Body of pancreas (tissue), 4 donors: Measurements from ENCODE around the gene PTGER3. TPM values are rescaled to one million over a fixed set of nuclear protein-coding genes. Genes with fewer than 3 reads are reported as not detected.
A peak's percentile ranks its signal among the peaks of the same experiment; 100 is the strongest.
"Not testable (repeated sequence)": the region's sequence is repeated elsewhere in the genome, so short reads cannot be mapped to it uniquely, and the experiment has no call there.

Experiments
- ATAC-seq: fragments of 150-250 bp; one replicate; pipeline ENCODE4 v1.9.1; 2016
- DNase-seq, 4 donors: peaks; one replicate each; pipeline ENCODE4 v3.0.0-alpha.2; 2019
- H3K27ac ChIP-seq, 4 donors: fragments of 200-600 bp; sonication (generic); 1 replicate in 3 of 4; 2 replicates in 1 of 4; pipeline versions ENCODE4 v1.5.1 to v1.6.1; 2016 to 2019; ENCODE audit warnings: mild to moderate bottlenecking in 1 of 4, mixed read lengths in 1 of 4, moderate library complexity in 1 of 4
- H3K27me3 ChIP-seq, 2 donors: fragments of 200-600 bp; sonication (generic); one replicate each; pipeline ENCODE4 v1.6.0; 2016; ENCODE audit warnings: mild to moderate bottlenecking in 1 of 2
- H3K36me3 ChIP-seq, 2 donors: fragments of 200-600 bp; sonication (generic); replicated peaks in 1 of 2; 2 replicates each; pipeline ENCODE4 v1.5.1; 2016; ENCODE audit warnings: low read depth in 2 of 2; ENCODE audit not compliant: insufficient read depth in 1 of 2
- H3K4me1 ChIP-seq: fragments of 200-600 bp; sonication (generic); one replicate; pipeline ENCODE4 v1.6.0; 2016
- H3K4me3 ChIP-seq, 2 donors: fragments of 200-600 bp; sonication (generic); 1 replicate in 1 of 2; 2 replicates in 1 of 2; pipeline ENCODE4 v1.5.1; 2016 to 2019
- H3K9me3 ChIP-seq, 3 donors: fragments of 200-600 bp; sonication (generic); 1 replicate in 2 of 3; 2 replicates in 1 of 3; pipeline ENCODE4 v1.5.1; 2016
- CTCF ChIP-seq, 7 experiments: fragments of 450-650 bp in 4 of 7; fragments of 200-600 bp in 3 of 7; sonication (generic) in 3 of 7; IDR thresholded peaks; one replicate each; pipeline ENCODE4 v1.5.1; 2016 to 2019; ENCODE audit warnings: antibody characterized with exemption in 7 of 7
- POLR2A ChIP-seq, 3 donors: fragments of 450-650 bp; IDR thresholded peaks; one replicate each; pipeline ENCODE4 v1.6.1; 2016; ENCODE audit warnings: antibody characterized with exemption in 3 of 3, mild to moderate bottlenecking in 2 of 3
- WGBS, 2 donors: methylation state at CpG; one replicate each; pipeline ENCODE4 v1.1.5; 2017; 5-methylcytosine and 5-hydroxymethylcytosine counted together
- intact Hi-C: fragments of 100-400 bp; cut with DNase I; formaldehyde crosslinking; loops from one replicate; pipeline ENCODE4 v1.15.1; 2023
- total RNA-seq, 2 donors: library from RNA; depleted of rRNA; stranded (reverse); fragments of >200 nt; gene quantifications; one replicate each; pipeline ENCODE4 v1.1.0, GENCODE V29; 2016

The PTGER3 gene
- total RNA-seq, 2 donors from 2014 or later = 15.0 to 65.3 TPM

DNA sequence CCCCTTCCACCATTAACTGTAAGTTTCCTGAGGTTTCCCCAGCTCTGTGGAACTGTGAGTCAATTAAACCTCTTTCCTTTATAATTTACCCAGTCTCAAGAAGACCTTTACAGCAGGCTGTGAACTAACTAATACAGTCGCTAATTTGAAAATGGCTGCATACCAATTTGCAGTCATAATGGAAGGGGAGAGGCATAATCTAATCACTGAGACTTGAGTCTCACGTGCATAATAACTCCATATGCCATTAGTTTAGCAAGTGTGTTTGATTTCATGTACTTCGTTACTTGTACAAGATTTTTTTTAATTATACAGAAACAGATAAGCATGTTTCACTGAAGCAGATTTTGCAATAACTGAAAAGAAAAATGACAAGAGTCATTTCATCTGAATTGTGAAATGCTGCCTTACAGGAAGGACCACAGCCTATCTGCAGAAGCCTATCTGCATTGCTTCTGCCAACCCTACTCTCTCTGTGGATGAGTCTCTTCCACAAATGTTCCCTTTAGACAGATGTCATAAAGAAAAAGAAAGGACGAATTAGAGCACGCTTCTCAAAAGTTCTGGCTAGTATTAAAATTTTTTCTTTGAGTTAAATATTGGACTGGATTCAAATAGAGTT, 99.1 kb downstream of the PTGER3 start:
- no peak for TF ChIP-seq CTCF (IDR thresholded peaks at IDR 0.05)
- no peak for TF ChIP-seq POLR2A (IDR thresholded peaks at IDR 0.05)
- Histone ChIP-seq H3K27me3 (no peaks in the 10 kb centered on the region), H3K36me3 (no peaks in the 10 kb centered on the region), H3K4me3 (no peak overlapping the region), H3K4me1 (no peaks in the 10 kb centered on the region), H3K9me3 (no peaks in the 10 kb centered on the region), H3K27ac (no peak overlapping the region)
- 80 to 84% methylated on average over 5 of the region's 5 CpGs for WGBS, 2 donors
- ATAC-seq = no peak
- intact Hi-C loops = no loop called here
- DNase-seq = no peak

- H3K9me3 ChIP-seq = no peaks in the 10 kb centered on the region
- no peaks in the 10 kb centered on the region for H3K27me3 ChIP-seq
- TF ChIP-seq CTCF (IDR thresholded peaks at IDR 0.05) (no peak), POLR2A (IDR thresholded peaks at IDR 0.05) (no peak)
- ATAC-seq = no peak
- H3K27ac ChIP-seq = no peak overlapping the region
- no peak overlapping the region for H3K4me3 ChIP-seq
- no peak for DNase-seq
- H3K36me3 ChIP-seq = no peaks in the 10 kb centered on the region
- H3K4me1 ChIP-seq = no peaks in the 10 kb centered on the region
- intact Hi-C loops = no loop called here
- 86% methylated on average over 2 of the region's 2 CpGs for WGBS, 2 donors
Measured at GRCh38 chr1:70947835-70948234, 99.8 kb downstream of the PTGER3 start.

GRCh38 chr1:70945676-70946075, 101.9 kb downstream of the PTGER3 start:
- no peak for ATAC-seq
- intact Hi-C loops = no loop called here
- 90 to 93% methylated on average over 2 of the region's 2 CpGs for WGBS, 2 donors

GRCh38 chr1:70945251-70945650, 102.4 kb downstream of the PTGER3 start:
- TF ChIP-seq POLR2A (IDR thresholded peaks at IDR 0.05) = no peak
- TF ChIP-seq CTCF (IDR thresholded peaks at IDR 0.05) = no peak
- Histone ChIP-seq H3K27me3 (no peaks in the 10 kb centered on the region), H3K36me3 (no peaks in the 10 kb centered on the region), H3K4me3 (no peak overlapping the region), H3K4me1 (no peaks in the 10 kb centered on the region), H3K9me3 (no peaks in the 10 kb centered on the region), H3K27ac (no peak overlapping the region)
- DNase-seq = peak in 2 of 4 donors; percentile 35 to 50
- WGBS, 2 donors = 41 to 50% methylated on average over 3 of the region's 3 CpGs
- intact Hi-C loops = no loop called here
- no peak for ATAC-seq

More at GRCh38 chr1:70945676-70946075, 101.9 kb downstream of the PTGER3 start:
- Histone ChIP-seq H3K36me3 (no peaks in the 10 kb centered on the region), H3K4me3 (no peak overlapping the region), H3K27ac (no peak overlapping the region), H3K4me1 (no peaks in the 10 kb centered on the region), H3K27me3 (no peaks in the 10 kb centered on the region), H3K9me3 (no peaks in the 10 kb centered on the region)
- TF ChIP-seq CTCF (IDR thresholded peaks at IDR 0.05) (no peak), POLR2A (IDR thresholded peaks at IDR 0.05) (no peak)
- no peak for DNase-seq

GRCh38 chr1:70941563-70941962, 106.1 kb downstream of the PTGER3 start:
- no peak for TF ChIP-seq CTCF (IDR thresholded peaks at IDR 0.05)
- no peak for TF ChIP-seq POLR2A (IDR thresholded peaks at IDR 0.05)
- ATAC-seq (no peak), DNase-seq (no peak)
- intact Hi-C loops = no loop called here
- Histone ChIP-seq H3K4me1 (no peaks in the 10 kb centered on the region), H3K36me3 (no peaks in the 10 kb centered on the region), H3K4me3 (no peak overlapping the region), H3K27ac (no peak overlapping the region), H3K27me3 (no peaks in the 10 kb centered on the region), H3K9me3 (no peaks in the 10 kb centered on the region)
- WGBS, 2 donors = 83 to 84% methylated on average over 2 of the region's 2 CpGs

DNA sequence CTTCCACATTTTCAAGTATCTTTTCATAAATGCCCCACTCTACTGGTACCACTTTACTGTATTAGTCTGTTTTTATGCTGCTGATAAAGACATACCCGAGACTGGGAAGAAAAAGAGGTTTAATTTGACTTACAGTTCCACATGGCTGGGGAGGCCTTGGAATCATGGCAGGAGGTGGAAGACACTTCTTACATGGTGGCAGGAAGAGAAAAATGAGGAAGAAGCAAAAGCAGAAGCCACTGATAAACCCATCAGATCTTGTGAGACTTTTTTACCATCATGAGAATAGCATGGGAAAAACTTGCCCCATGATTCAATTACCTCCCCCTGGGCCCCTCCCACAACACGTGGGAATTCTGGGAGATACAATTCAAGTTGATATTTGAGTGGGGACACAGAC, 107.2 kb downstream of the PTGER3 start:
- DNase-seq, H3K36me3 ChIP-seq, H3K4me3 ChIP-seq, H3K4me1 ChIP-seq, H3K9me3 ChIP-seq, H3K27me3 ChIP-seq, H3K27ac ChIP-seq, intact Hi-C loops, ATAC-seq: not testable (repeated sequence)
- 47 to 61% methylated on average over 2 of the region's 2 CpGs for WGBS, 2 donors
